Fibroblast of pulmonary artery (primary cell): Measurements from ENCODE around the gene TRH.

ENCODE experiments used
- DNase-seq: peaks from one replicate; pipeline ENCODE4 v3.0.0-alpha.2; 2010; ENCODE audit warnings: low read depth
- H3K4me3 ChIP-seq: replicated peaks from 2 replicates; pipeline ENCODE4 v1.5.1; 2011; ENCODE audit warnings: low read depth, mild to moderate bottlenecking, control low read depth, low read length, moderate library complexity
- CTCF ChIP-seq: IDR thresholded peaks from 2 replicates; pipeline ENCODE4 v1.5.1; 2011; ENCODE audit warnings: mild to moderate bottlenecking, control low read depth, low read length, inconsistent platforms; ENCODE audit errors: missing control alignments

TRH gene

DNA sequence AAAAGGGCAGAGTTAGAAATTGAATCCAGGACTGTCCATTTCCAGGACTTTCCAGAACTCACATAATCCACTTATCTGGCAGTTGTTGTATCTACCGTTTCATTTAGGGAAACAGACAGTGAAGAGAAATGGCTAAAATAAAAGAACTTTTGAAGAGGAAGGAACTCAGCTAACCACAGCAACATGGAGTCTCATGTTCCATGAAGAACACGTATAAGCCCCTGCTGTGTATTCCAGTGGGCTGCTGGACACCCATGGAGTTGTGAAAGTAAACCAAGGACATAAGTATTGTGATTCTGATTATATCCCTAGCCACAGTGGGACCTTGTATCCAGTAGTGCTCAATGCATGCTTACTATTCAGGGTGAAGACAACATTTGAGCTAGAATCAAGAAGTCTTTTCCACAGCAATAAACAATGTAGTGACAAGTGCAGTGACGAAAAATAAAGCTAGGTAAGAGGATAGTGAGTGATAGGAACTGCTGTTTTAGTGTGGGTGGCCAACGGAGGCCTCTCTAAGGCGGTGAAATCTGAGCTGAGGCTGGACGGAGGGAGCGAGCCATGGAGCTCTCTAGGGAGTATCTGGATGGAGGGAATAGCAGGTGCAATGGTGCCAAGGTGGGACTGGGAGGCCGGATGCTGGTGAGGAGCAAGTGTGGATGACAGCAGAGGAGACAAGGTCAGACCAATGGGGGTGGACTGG lies 26.8 kb upstream of the TRH start:
- DNase-seq, result no peak
- TF ChIP-seq CTCF, result no peak
- H3K4me3 ChIP-seq, result no peak overlapping the region

- no peak overlapping the region for H3K4me3 ChIP-seq
- no peak for DNase-seq
- no peak for TF ChIP-seq CTCF
Observed at GRCh38 chr3:129950318-129951046, 24.0 kb upstream of the TRH start.

DNA sequence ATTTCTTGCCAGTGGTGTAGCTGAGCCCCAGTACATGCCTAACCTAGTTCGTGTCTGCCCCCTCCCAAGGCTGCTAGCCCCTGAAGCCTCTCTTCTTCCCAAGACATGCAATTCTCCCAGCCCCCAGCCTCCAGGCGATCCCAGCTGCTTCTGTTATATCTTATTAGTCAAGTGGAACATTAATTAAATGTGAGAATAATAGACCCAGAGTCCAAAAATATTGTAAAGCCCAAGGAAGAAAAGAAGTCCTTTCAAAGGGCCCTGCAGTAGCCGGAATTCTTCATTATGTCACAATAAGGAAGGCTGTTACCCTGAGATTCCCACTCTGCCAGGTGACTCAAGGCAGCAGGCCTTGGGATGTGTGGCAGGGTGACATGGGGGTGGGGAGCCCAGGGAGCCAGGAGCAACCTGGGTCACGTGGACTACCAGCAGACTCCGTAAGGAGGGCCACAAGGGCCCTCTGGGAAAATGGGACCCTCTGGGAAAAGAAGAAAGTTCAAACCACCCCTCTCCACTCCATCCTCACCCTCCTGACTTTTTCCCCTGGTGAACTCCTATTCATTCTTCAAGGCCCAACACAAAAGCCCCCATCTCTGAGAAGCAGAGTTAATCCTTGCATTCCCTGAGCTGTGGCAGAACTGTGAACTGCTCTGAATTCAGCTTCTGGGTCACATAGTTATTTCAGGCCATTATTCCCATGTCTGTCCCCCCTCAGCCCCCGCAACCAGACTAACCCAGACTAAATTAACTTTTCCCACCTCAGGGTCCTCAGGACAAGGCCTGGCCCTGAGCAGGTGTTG lies 21.8 kb upstream of the TRH start:
- no peak overlapping the region for H3K4me3 ChIP-seq
- no peak for DNase-seq
- no peak for TF ChIP-seq CTCF

GRCh38 chr3:129953621-129954020 lies 20.9 kb upstream of the TRH start:
- TF ChIP-seq CTCF, result no peak
- no peak overlapping the region for H3K4me3 ChIP-seq
- no peak for DNase-seq

DNA sequence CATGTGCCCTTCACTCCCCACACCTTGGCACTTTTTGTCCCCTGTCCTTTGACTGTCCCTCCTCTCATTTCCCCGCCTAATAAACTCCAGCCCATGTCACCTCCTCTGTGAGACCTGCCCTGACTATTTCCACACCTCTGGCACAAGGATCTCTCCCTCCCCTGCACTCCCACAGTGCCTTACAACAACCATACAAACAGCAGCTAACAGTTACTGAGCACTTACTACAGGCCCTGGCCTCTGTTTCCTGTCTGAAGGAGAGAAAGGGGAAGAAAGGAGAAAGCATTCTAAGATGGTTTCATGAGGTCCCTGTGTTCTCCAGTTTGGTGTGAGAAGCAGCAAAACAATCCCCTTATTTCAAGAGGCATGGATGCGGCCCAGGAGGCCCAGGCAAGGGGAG lies 20.0 kb upstream of the TRH start:
- DNase-seq, result no peak
- no peak for TF ChIP-seq CTCF

GRCh38 chr3:129956936-129957335 lies 17.6 kb upstream of the TRH start:
- no peak for TF ChIP-seq CTCF
- no peak overlapping the region for H3K4me3 ChIP-seq
- DNase-seq, result no peak

More for the DNA sequence above, 20.0 kb upstream of the TRH start:
- no peak overlapping the region for H3K4me3 ChIP-seq
